HCT116 (cell line): ENCODE measurements around the gene ACAD8.

Experiments
- EZH2 ChIP-seq: fragments of 200-600 bp; sonication (generic); IDR thresholded peaks from 2 replicates; pipeline ENCODE4 v1.6.1; 2017; ENCODE audit warnings: antibody characterized with exemption, mixed run types
- JUND ChIP-seq: IDR thresholded peaks from 2 replicates; pipeline ENCODE4 v1.6.1; 2012
- RAD21 ChIP-seq: IDR thresholded peaks from 2 replicates; pipeline ENCODE4 v1.6.1; 2012; ENCODE audit warnings: low read depth, mild to moderate bottlenecking
- ZNF274 ChIP-seq: fragments of 200-500 bp; sonication (Bioruptor generic); IDR thresholded peaks from 2 replicates; pipeline ENCODE4 v1.6.1; 2014; ENCODE audit warnings: mild to moderate bottlenecking, low read depth, low read length, inconsistent platforms
- TF ChIP-seq, protein P1 (sequence below), 3 experiments: fragments of 200-600 bp in 1 of 3; sonication (generic) in 1 of 3; IDR thresholded peaks in 2 of 3; conservative IDR thresholded peaks in 1 of 3; 2 replicates each; pipeline ENCODE4 v1.5.1; 2012 to 2017; ENCODE audit warnings: low read depth in 2 of 3, low read length in 2 of 3, antibody characterized with exemption in 1 of 3, borderline replicate concordance in 1 of 3, control low read depth in 1 of 3, mild to moderate bottlenecking in 1 of 3, mixed read lengths in 1 of 3, mixed run types in 1 of 3, moderate library complexity in 1 of 3; ENCODE audit not compliant: insufficient read depth in 1 of 3
- TF ChIP-seq, protein P2 (sequence below): IDR thresholded peaks from 2 replicates; pipeline ENCODE4 v1.6.1; 2012; ENCODE audit warnings: low read depth

DNA sequence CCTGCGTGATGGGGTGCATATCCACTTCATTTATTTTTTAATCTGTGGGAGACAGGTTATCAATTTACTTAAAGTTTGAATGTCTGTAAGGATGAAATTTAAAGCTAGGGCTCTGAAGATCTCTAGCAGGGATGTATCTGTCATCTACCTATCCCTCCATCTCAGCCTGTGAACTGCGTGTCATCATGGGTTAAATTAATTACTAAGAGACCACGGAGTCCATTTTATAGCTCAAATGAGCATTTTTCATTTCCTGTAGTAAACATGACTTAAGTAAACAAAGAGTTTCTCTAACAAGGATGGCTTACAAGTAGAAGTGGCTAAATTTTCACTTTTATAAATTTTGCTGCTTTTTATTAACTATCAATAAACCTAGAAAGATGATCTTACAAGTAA lies 19.9 kb downstream of the ACAD8 start:
- TF ChIP-seq, protein P1, sequence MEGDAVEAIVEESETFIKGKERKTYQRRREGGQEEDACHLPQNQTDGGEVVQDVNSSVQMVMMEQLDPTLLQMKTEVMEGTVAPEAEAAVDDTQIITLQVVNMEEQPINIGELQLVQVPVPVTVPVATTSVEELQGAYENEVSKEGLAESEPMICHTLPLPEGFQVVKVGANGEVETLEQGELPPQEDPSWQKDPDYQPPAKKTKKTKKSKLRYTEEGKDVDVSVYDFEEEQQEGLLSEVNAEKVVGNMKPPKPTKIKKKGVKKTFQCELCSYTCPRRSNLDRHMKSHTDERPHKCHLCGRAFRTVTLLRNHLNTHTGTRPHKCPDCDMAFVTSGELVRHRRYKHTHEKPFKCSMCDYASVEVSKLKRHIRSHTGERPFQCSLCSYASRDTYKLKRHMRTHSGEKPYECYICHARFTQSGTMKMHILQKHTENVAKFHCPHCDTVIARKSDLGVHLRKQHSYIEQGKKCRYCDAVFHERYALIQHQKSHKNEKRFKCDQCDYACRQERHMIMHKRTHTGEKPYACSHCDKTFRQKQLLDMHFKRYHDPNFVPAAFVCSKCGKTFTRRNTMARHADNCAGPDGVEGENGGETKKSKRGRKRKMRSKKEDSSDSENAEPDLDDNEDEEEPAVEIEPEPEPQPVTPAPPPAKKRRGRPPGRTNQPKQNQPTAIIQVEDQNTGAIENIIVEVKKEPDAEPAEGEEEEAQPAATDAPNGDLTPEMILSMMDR (IDR thresholded peaks at IDR 0.05 in 2 of 3, conservative IDR thresholded peaks at IDR 0.05 in 1 of 3; ENCODE audit: borderline replicate concordance in 1 of 3, insufficient read depth in 1 of 3, low read depth in 2 of 3, low read length in 2 of 3): no peak
- no peak for TF ChIP-seq EZH2
- TF ChIP-seq, protein P2, sequence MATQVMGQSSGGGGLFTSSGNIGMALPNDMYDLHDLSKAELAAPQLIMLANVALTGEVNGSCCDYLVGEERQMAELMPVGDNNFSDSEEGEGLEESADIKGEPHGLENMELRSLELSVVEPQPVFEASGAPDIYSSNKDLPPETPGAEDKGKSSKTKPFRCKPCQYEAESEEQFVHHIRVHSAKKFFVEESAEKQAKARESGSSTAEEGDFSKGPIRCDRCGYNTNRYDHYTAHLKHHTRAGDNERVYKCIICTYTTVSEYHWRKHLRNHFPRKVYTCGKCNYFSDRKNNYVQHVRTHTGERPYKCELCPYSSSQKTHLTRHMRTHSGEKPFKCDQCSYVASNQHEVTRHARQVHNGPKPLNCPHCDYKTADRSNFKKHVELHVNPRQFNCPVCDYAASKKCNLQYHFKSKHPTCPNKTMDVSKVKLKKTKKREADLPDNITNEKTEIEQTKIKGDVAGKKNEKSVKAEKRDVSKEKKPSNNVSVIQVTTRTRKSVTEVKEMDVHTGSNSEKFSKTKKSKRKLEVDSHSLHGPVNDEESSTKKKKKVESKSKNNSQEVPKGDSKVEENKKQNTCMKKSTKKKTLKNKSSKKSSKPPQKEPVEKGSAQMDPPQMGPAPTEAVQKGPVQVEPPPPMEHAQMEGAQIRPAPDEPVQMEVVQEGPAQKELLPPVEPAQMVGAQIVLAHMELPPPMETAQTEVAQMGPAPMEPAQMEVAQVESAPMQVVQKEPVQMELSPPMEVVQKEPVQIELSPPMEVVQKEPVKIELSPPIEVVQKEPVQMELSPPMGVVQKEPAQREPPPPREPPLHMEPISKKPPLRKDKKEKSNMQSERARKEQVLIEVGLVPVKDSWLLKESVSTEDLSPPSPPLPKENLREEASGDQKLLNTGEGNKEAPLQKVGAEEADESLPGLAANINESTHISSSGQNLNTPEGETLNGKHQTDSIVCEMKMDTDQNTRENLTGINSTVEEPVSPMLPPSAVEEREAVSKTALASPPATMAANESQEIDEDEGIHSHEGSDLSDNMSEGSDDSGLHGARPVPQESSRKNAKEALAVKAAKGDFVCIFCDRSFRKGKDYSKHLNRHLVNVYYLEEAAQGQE: no peak
- no peak for TF ChIP-seq JUND
- no peak for TF ChIP-seq RAD21
- TF ChIP-seq ZNF274: no peak
